ENCODE measurements around the gene SLC22A23.

DNA sequence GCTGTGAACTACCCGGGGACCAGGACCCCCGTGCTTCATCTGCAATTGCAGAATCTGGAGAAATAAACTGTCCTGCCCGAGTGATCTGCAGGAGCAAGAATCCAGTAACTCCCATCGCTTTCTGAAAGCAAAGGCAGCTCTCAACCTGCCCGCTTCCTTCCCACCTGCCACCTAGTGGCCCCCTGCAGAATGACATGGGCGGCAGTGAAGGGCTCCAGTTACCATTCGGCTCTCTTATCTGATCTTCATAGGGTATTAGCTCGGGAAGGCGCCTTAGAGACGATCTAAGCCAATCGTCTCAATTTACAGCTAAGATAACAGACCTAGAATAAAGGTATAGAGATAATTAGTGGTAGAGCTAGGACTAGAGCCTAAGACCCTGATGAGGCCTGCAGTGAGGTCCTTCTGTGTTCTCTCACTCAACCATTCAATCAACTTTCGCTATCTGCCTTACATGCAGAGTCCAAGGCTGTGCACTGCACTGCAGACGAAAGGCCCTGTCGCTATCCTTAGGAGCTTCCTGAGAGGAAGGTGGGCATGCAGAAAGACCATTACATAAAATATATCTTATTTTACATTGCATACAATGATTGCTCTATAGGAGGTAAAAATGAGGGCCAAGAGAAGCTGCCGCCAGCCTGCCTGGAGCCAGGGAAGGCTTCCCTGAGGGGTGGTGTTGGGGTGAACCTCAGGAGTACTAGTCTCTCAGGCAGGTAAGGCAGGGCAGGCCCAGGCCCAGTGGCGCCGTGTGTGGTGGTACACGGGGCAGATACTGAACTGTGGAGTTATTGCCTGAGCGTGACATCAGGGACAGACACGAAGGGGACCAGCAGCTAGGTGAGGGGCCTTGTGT is 205.2 kb downstream of the SLC22A23 start:
- TF ChIP-seq POLR2A (IDR thresholded peaks at IDR 0.05; ENCODE audit: low read depth, low read length) = no peak
- no peak for TF ChIP-seq POLR2AphosphoS5 (IDR thresholded peaks at IDR 0.05; ENCODE audit: low read depth, low read length)
- no peak for TF ChIP-seq TAF1 (IDR thresholded peaks at IDR 0.05; ENCODE audit: borderline replicate concordance, low read depth, low read length)

Measured in GM12892 (cell line).